HepG2 (cell line): ENCODE data around the gene ELL. TPM values are rescaled to one million over a fixed set of nuclear protein-coding genes. Genes with fewer than 3 reads are reported as not detected.

Source experiments
- CCDC6 ChIP-seq: sonication (generic); formaldehyde crosslinking; IDR thresholded peaks from 2 replicates; pipeline ENCODE4 v1.8.1; 2022; ENCODE audit warnings: mild to moderate bottlenecking, missing genetic modification reagents, moderate library complexity
- CREB3 ChIP-seq: sonication (generic); formaldehyde crosslinking; IDR thresholded peaks from 2 replicates; pipeline ENCODE4 v1.5.0; 2020; ENCODE audit warnings: missing genetic modification reagents
- FOXJ3 ChIP-seq: sonication (generic); formaldehyde crosslinking; IDR thresholded peaks from 2 replicates; pipeline ENCODE4 v1.4.0; 2020; ENCODE audit warnings: missing genetic modification reagents, mild to moderate bottlenecking, borderline replicate concordance
- MYPOP ChIP-seq: sonication (generic); formaldehyde crosslinking; IDR thresholded peaks from 2 replicates; pipeline ENCODE4 v1.8.1; 2023; ENCODE audit warnings: mild to moderate bottlenecking, moderate library complexity, missing genetic modification reagents
- PAXIP1 ChIP-seq: sonication (generic); formaldehyde crosslinking; conservative IDR thresholded peaks from 2 replicates; pipeline ENCODE4 v1.4.0; 2020; ENCODE audit warnings: mild to moderate bottlenecking, missing genetic modification reagents, moderate library complexity
- SNRNP70 ChIP-seq: fragments of 200-400 bp; formaldehyde crosslinking; IDR thresholded peaks from 2 replicates; pipeline ENCODE4 v1.6.1; 2017; ENCODE audit warnings: mild to moderate bottlenecking, low read depth, low read length, moderate library complexity
- ZBTB7A ChIP-seq: sonication (generic); formaldehyde crosslinking; IDR thresholded peaks from 2 replicates; pipeline ENCODE4 v1.8.0; 2022; ENCODE audit warnings: mild to moderate bottlenecking, missing genetic modification reagents
- ZGPAT ChIP-seq: IDR thresholded peaks from 2 replicates; pipeline ENCODE4 v1.6.1; 2016; ENCODE audit warnings: mild to moderate bottlenecking
- ZNF460 ChIP-seq: sonication (generic); formaldehyde crosslinking; IDR thresholded peaks from 2 replicates; pipeline ENCODE4 v1.5.1; 2020; ENCODE audit warnings: missing genetic modification reagents, mild to moderate bottlenecking, borderline replicate concordance
- ZNF546 ChIP-seq: sonication (generic); formaldehyde crosslinking; conservative IDR thresholded peaks from 2 replicates; pipeline ENCODE4 v1.8.1; 2023; ENCODE audit warnings: mild to moderate bottlenecking, missing genetic modification reagents
- ZNF574 ChIP-seq: sonication (generic); formaldehyde crosslinking; IDR thresholded peaks from 2 replicates; pipeline ENCODE4 v1.4.0; 2020; ENCODE audit warnings: missing genetic modification reagents
- ZNF597 ChIP-seq: sonication (generic); formaldehyde crosslinking; IDR thresholded peaks from 2 replicates; pipeline ENCODE4 v1.5.0; 2020; ENCODE audit warnings: missing genetic modification reagents
- ZNF607 ChIP-seq: sonication (generic); formaldehyde crosslinking; IDR thresholded peaks from 2 replicates; pipeline ENCODE4 v1.5.1; 2020; ENCODE audit warnings: missing genetic modification reagents, mild to moderate bottlenecking, borderline replicate concordance
- ZNF747 ChIP-seq: sonication (generic); formaldehyde crosslinking; IDR thresholded peaks from 2 replicates; pipeline ENCODE4 v1.8.1; 2023; ENCODE audit warnings: missing genetic modification reagents, mild to moderate bottlenecking, borderline replicate concordance
- polyA plus RNA-seq, 8 experiments: library from polyadenylated mRNA; depleted of rRNA in 3 of 8; stranded (reverse) in 7 of 8; unstranded in 1 of 8; fragments of >200 nt; fragmentation: Illumina TruSeq in 4 of 8; extraction: Trizol in 4 of 8; gene quantifications; 2 replicates each; pipeline versions ENCODE4 v1.2.1 to v1.2.3, GENCODE V29; 2011 to 2016; ENCODE audit warnings: low read depth in 4 of 8, missing spikeins in 1 of 8, mixed read lengths in 1 of 8; ENCODE audit not compliant: insufficient read depth in 1 of 8
- total RNA-seq, 5 experiments: library from RNA; depleted of rRNA; stranded (reverse); fragments of >200 nt; fragmentation: Illumina TruSeq; extraction: Trizol; gene quantifications; 2 replicates each; pipeline ENCODE4 v1.2.3, GENCODE V29; 2016; ENCODE audit warnings: low read depth in 1 of 5

ELL gene
- total and polyA plus RNA-seq, 2 of the 13 experiments (the other 11 are each of a cell fraction or from before 2014, with no cell fraction given) = 3.7 to 5.4 TPM

GRCh38 chr19:18519962-18520847 lies 1.7 kb downstream of the ELL start (continued):
- TF ChIP-seq ZNF460 (CRISPR knock-in tag) = no peak
- peak; percentile 29; the same call in 1 of the 2 replicates for TF ChIP-seq MYPOP (CRISPR knock-in tag)
- TF ChIP-seq CREB3 (CRISPR knock-in tag) = no peak
- TF ChIP-seq ZNF574 (CRISPR knock-in tag) = peak; percentile 95
- TF ChIP-seq ZBTB7A = no peak
- TF ChIP-seq PAXIP1 = peak; percentile 81
- no peak for TF ChIP-seq FOXJ3 (CRISPR knock-in tag)
- no peak for TF ChIP-seq ZNF546 (CRISPR knock-in tag)
- no peak for TF ChIP-seq SNRNP70
- no peak for TF ChIP-seq CCDC6 (CRISPR knock-in tag)
- peak; percentile 73; the same call in 1 of the 2 replicates for TF ChIP-seq ZNF747 (CRISPR knock-in tag)
- no peak for TF ChIP-seq ZNF597 (CRISPR knock-in tag)
- no peak for TF ChIP-seq ZNF607 (CRISPR knock-in tag)
- peak; percentile 66 for TF ChIP-seq ZGPAT (CRISPR knock-in tag)
